Measurements from ENCODE around the gene MYL12A. TPM values are rescaled to one million over a fixed set of nuclear protein-coding genes. Genes with fewer than 3 reads are reported as not detected.

The MYL12A gene
- total and polyA plus RNA-seq, 2 of the 4 experiments (the other 2 are of a cell fraction) = 549 to 580 TPM

- no peak for TF ChIP-seq ELK1 (IDR thresholded peaks at IDR 0.05; ENCODE audit: borderline replicate concordance, low read depth, low read length)
Observed at GRCh38 chr18:3248658-3249359, 1.2 kb downstream of the MYL12A start (continued).

Measured in IMR-90 (cell line).